AG04449 (cell line): Measurements from ENCODE around the gene HDGFL3.
"Not testable (repeated sequence)": the region's sequence is repeated elsewhere in the genome, so short reads cannot be mapped to it uniquely, and the experiment has no call there.

ENCODE experiments used
- CTCF ChIA-PET: fragments of 350-600 bp; formaldehyde crosslinking; extraction: SDS; loops from one replicate; lab custom pipeline; 2021; ENCODE audit warnings: antibody characterized with exemption; lab: Yijun Ruan, JAX
- POLR2A ChIA-PET: fragments of 400-600, 350-600 bp; formaldehyde crosslinking; extraction: SDS; loops from one replicate; lab custom pipeline; 2020; ENCODE audit warnings: antibody characterized with exemption, inconsistent platforms; lab: Yijun Ruan, JAX
- DNase-seq: peaks from one replicate; pipeline ENCODE4 v3.0.0-alpha.2; 2010; ENCODE audit warnings: low read depth, low spot score
- H3K4me3 ChIP-seq: 2 replicates; pipeline ENCODE4 v1.5.1; 2011; ENCODE audit warnings: low read depth, mild to moderate bottlenecking, control low read depth, low read length
- CTCF ChIP-seq: IDR thresholded peaks from one replicate; pipeline ENCODE4 v1.5.1; 2011; ENCODE audit warnings: mild to moderate bottlenecking, moderate library complexity, low read length, control low read depth, inconsistent platforms; ENCODE audit not compliant: insufficient read depth; ENCODE audit errors: missing control alignments

Gene HDGFL3

GRCh38 chr15:83230242-83230641 lies 22.6 kb upstream of the HDGFL3 start:
- POLR2A ChIA-PET, result no interaction called here
- TF ChIP-seq CTCF, result no peak
- DNase-seq, result no peak
- CTCF ChIA-PET, result no interaction called here
- H3K4me3 ChIP-seq, result no peak overlapping the region

GRCh38 chr15:83225449-83225848 lies 17.8 kb upstream of the HDGFL3 start:
- ChIA-PET POLR2A (no interaction called here), CTCF (no interaction called here)
- no peak overlapping the region for H3K4me3 ChIP-seq
- no peak for DNase-seq
- no peak for TF ChIP-seq CTCF

- POLR2A ChIA-PET, CTCF ChIA-PET, DNase-seq, H3K4me3 ChIP-seq: not testable (repeated sequence)
Measured at GRCh38 chr15:83221781-83222180, 14.2 kb upstream of the HDGFL3 start.

- H3K4me3 ChIP-seq, result no peak overlapping the region
- no peak for DNase-seq
- ChIA-PET CTCF (no interaction called here), POLR2A (no interaction called here)
- TF ChIP-seq CTCF, result no peak
Measured at GRCh38 chr15:83219026-83219425, 11.4 kb upstream of the HDGFL3 start.

- no peak for TF ChIP-seq CTCF
Measured at GRCh38 chr15:83215306-83215705, 7.7 kb upstream of the HDGFL3 start.

GRCh38 chr15:83210619-83211018 lies 3.0 kb upstream of the HDGFL3 start:
- ChIA-PET POLR2A (interaction anchor here (1.2 kb wide), 1 partner anchor 144 kb away, joined by 6 read pairs; the partner anchor contains the start of gene BTBD1), CTCF (interaction anchor here (0.7 kb wide), 1 partner anchor 199 kb away, joined by 3 read pairs; no protein-coding TSS in a partner anchor)
- no peak overlapping the region for H3K4me3 ChIP-seq
- DNase-seq, result peak; percentile 17
- TF ChIP-seq CTCF, result no peak

More at GRCh38 chr15:83215306-83215705, 7.7 kb upstream of the HDGFL3 start:
- CTCF ChIA-PET, result no interaction called here
- DNase-seq, result no peak
- POLR2A ChIA-PET, result no interaction called here
- H3K4me3 ChIP-seq, result no peak overlapping the region

GRCh38 chr15:83209333-83209732 lies 1.7 kb upstream of the HDGFL3 start:
- no peak overlapping the region for H3K4me3 ChIP-seq
- ChIA-PET CTCF (interaction anchor here (1.2 to 5.9 kb wide), 2 partner anchors 199 to 227 kb away, joined by 3 to 26 read pairs; partner anchors contain the start of gene C15orf40), POLR2A (no interaction called here)
- no peak for DNase-seq
- no peak for TF ChIP-seq CTCF
